ENCODE data around the gene USP12.

USP12 gene

GRCh38 chr13:27037171-27037570 is 134.4 kb downstream of the USP12 start:
- DNase-seq (ENCODE audit: low read depth in 3 of 3) = no peak

GRCh38 chr13:27036236-27036981 is 135.2 kb downstream of the USP12 start:
- DNase-seq (ENCODE audit: low read depth in 3 of 3) = no peak

- no peak for DNase-seq (ENCODE audit: low read depth in 3 of 3)
Measured at GRCh38 chr13:27035892-27036235, 135.7 kb downstream of the USP12 start.

GRCh38 chr13:27034678-27035111 is 136.9 kb downstream of the USP12 start:
- DNase-seq (ENCODE audit: low read depth in 3 of 3) = no peak

GRCh38 chr13:27028683-27029480 is 142.7 kb downstream of the USP12 start:
- DNase-seq (ENCODE audit: low read depth in 3 of 3) = no peak

- no peak for DNase-seq (ENCODE audit: low read depth in 3 of 3)
Measured at GRCh38 chr13:27027086-27027667, 144.4 kb downstream of the USP12 start.

GRCh38 chr13:27026396-27026795 is 145.2 kb downstream of the USP12 start:
- no peak for DNase-seq (ENCODE audit: low read depth in 3 of 3)

- DNase-seq (ENCODE audit: low read depth in 3 of 3) = no peak
Measured at GRCh38 chr13:27024776-27025492, 146.7 kb downstream of the USP12 start.

- no peak for DNase-seq (ENCODE audit: low read depth in 3 of 3)
Measured at GRCh38 chr13:27024074-27024461, 147.5 kb downstream of the USP12 start.

GRCh38 chr13:27023385-27024073 is 148.1 kb downstream of the USP12 start:
- no peak for DNase-seq (ENCODE audit: low read depth in 3 of 3)

GRCh38 chr13:27022571-27023311 is 148.9 kb downstream of the USP12 start:
- no peak for DNase-seq (ENCODE audit: low read depth in 3 of 3)

GRCh38 chr13:27020415-27020814 is 151.2 kb downstream of the USP12 start:
- no peak for DNase-seq (ENCODE audit: low read depth in 3 of 3)

- no peak for DNase-seq (ENCODE audit: low read depth in 3 of 3)
Measured at GRCh38 chr13:27018882-27019281, 152.7 kb downstream of the USP12 start.

- DNase-seq (ENCODE audit: low read depth in 3 of 3) = no peak
Measured at GRCh38 chr13:27018344-27018861, 153.2 kb downstream of the USP12 start.

- no peak for DNase-seq (ENCODE audit: low read depth in 3 of 3)
Measured at GRCh38 chr13:27016875-27017274, 154.7 kb downstream of the USP12 start.
